K562 (cell line): Measurements from ENCODE around the gene GAPDH. TPM values are rescaled to one million over a fixed set of nuclear protein-coding genes. Genes with fewer than 3 reads are reported as not detected.

Source experiments
- ETV5 ChIP-seq: sonication (generic); formaldehyde crosslinking; IDR thresholded peaks from 2 replicates; pipeline ENCODE4 v1.4.0; 2020; ENCODE audit warnings: low read depth, mild to moderate bottlenecking, missing genetic modification reagents
- FOXK1 ChIP-seq: sonication (generic); formaldehyde crosslinking; IDR thresholded peaks from 2 replicates; pipeline ENCODE4 v1.8.0; 2022; ENCODE audit warnings: missing genetic modification reagents, mild to moderate bottlenecking, borderline replicate concordance
- FOXP1 ChIP-seq: sonication (generic); formaldehyde crosslinking; IDR thresholded peaks from 2 replicates; pipeline ENCODE4 v1.8.0; 2022; ENCODE audit warnings: mild to moderate bottlenecking, missing genetic modification reagents
- HCFC1 ChIP-seq: IDR thresholded peaks from 2 replicates; pipeline ENCODE4 v1.6.1; 2012; ENCODE audit warnings: low read depth, low read length, improper control_type of control experiment
- MAFG ChIP-seq: fragments of 450-650 bp; conservative IDR thresholded peaks from 2 replicates; pipeline ENCODE4 v1.6.1; 2016; ENCODE audit warnings: missing genetic modification characterization, missing compliant biosample characterization
- NELFE ChIP-seq: IDR thresholded peaks from 2 replicates; pipeline ENCODE4 v1.6.1; 2011; ENCODE audit warnings: mild to moderate bottlenecking; ENCODE audit not compliant: insufficient read depth, insufficient read length
- POLR2A ChIP-seq: fragments of 450-650 bp; conservative IDR thresholded peaks from 2 replicates; pipeline ENCODE4 v1.6.1; 2016
- PURB ChIP-seq: sonication (generic); formaldehyde crosslinking; IDR thresholded peaks from 2 replicates; pipeline ENCODE4 v1.9.0; 2021; ENCODE audit warnings: low read depth, mild to moderate bottlenecking, missing genetic modification reagents
- TBL1XR1 ChIP-seq, 2 experiments: IDR thresholded peaks; 2 replicates each; pipeline ENCODE4 v1.6.1; 2012; ENCODE audit warnings: improper control_type of control experiment in 2 of 2, low read length in 2 of 2, mild to moderate bottlenecking in 1 of 2
- ZNF263 ChIP-seq: sonication (generic); formaldehyde crosslinking; IDR thresholded peaks from 2 replicates; pipeline ENCODE4 v1.8.0; 2022; ENCODE audit warnings: mild to moderate bottlenecking, missing genetic modification reagents, borderline replicate concordance
- ZNF41 ChIP-seq: fragments of 250-450 bp; sonication (Bioruptor Pico); conservative IDR thresholded peaks from 2 replicates; pipeline ENCODE4 v1.4.0; 2020; ENCODE audit warnings: mild to moderate bottlenecking
- polyA plus RNA-seq, 8 experiments: library from polyadenylated mRNA; depleted of rRNA in 4 of 8; stranded (reverse) in 5 of 8; unstranded in 3 of 8; fragments of >200 nt; fragmentation: Nextera tagmentation in 2 of 8; fragmentation: Illumina TruSeq in 1 of 8; extraction: Ambion mirVana in 2 of 8; extraction: Trizol in 1 of 8; gene quantifications; 2 replicates each; pipeline versions ENCODE4 v1.2.1 to v1.2.3, GENCODE V29; 2011 to 2014; ENCODE audit warnings: inconsistent platforms in 1 of 8, missing spikeins in 1 of 8
- total RNA-seq, 7 experiments: library from RNA; depleted of rRNA in 6 of 7; stranded (reverse); fragments of >200 nt in 6 of 7; fragmentation: Illumina TruSeq in 2 of 7; extraction: Trizol in 2 of 7; gene quantifications; 2 replicates each; pipeline versions ENCODE4 v1.2.1 to v1.2.3, GENCODE V29; 2011 to 2021; ENCODE audit warnings: low replicate concordance in 1 of 7
- TF ChIP-seq, protein P1 (sequence below): fragments of 450-650 bp; IDR thresholded peaks from 2 replicates; pipeline ENCODE4 v1.6.1; 2016; ENCODE audit warnings: borderline replicate concordance
- TF ChIP-seq, protein P2 (sequence below): fragments of 450-650 bp; IDR thresholded peaks from 2 replicates; pipeline ENCODE4 v1.7.1; 2018; ENCODE audit warnings: mild to moderate bottlenecking, low read depth; ENCODE audit not compliant: partially characterized antibody
- TF ChIP-seq, protein P3 (sequence below): sonication (generic); formaldehyde crosslinking; IDR thresholded peaks from 2 replicates; pipeline ENCODE4 v1.5.0; 2020; ENCODE audit warnings: missing genetic modification reagents
- TF ChIP-seq, protein P4 (sequence below), 2 experiments: fragments of 450-650 bp; conservative IDR thresholded peaks; 2 replicates each; pipeline ENCODE4 v1.6.1; 2017; ENCODE audit warnings: mild to moderate bottlenecking in 2 of 2, moderate library complexity in 2 of 2
- TF ChIP-seq, protein P5 (sequence below): sonication (generic); formaldehyde crosslinking; IDR thresholded peaks from 2 replicates; pipeline ENCODE4 v1.8.1; 2023; ENCODE audit warnings: mild to moderate bottlenecking, missing genetic modification reagents
- TF ChIP-seq, protein P6 (sequence below): fragments of 450-650 bp; IDR thresholded peaks from 2 replicates; pipeline ENCODE4 v1.6.1; 2016; ENCODE audit warnings: low read depth, mild to moderate bottlenecking, moderate library complexity

Gene GAPDH
- total and polyA plus RNA-seq, 9 of the 15 experiments (the other 6 are each of a cell fraction or from before 2014, with no cell fraction given) = 2,206 to 6,793 (median 4,217) TPM

DNA sequence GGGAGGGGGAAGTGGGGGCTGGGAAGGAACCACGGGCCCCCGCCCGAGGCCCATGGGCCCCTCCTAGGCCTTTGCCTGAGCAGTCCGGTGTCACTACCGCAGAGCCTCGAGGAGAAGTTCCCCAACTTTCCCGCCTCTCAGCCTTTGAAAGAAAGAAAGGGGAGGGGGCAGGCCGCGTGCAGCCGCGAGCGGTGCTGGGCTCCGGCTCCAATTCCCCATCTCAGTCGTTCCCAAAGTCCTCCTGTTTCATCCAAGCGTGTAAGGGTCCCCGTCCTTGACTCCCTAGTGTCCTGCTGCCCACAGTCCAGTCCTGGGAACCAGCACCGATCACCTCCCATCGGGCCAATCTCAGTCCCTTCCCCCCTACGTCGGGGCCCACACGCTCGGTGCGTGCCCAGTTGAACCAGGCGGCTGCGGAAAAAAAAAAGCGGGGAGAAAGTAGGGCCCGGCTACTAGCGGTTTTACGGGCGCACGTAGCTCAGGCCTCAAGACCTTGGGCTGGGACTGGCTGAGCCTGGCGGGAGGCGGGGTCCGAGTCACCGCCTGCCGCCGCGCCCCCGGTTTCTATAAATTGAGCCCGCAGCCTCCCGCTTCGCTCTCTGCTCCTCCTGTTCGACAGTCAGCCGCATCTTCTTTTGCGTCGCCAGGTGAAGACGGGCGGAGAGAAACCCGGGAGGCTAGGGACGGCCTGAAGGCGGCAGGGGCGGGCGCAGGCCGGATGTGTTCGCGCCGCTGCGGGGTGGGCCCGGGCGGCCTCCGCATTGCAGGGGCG, at the start of gene GAPDH (continued):
- TF ChIP-seq, protein P1, sequence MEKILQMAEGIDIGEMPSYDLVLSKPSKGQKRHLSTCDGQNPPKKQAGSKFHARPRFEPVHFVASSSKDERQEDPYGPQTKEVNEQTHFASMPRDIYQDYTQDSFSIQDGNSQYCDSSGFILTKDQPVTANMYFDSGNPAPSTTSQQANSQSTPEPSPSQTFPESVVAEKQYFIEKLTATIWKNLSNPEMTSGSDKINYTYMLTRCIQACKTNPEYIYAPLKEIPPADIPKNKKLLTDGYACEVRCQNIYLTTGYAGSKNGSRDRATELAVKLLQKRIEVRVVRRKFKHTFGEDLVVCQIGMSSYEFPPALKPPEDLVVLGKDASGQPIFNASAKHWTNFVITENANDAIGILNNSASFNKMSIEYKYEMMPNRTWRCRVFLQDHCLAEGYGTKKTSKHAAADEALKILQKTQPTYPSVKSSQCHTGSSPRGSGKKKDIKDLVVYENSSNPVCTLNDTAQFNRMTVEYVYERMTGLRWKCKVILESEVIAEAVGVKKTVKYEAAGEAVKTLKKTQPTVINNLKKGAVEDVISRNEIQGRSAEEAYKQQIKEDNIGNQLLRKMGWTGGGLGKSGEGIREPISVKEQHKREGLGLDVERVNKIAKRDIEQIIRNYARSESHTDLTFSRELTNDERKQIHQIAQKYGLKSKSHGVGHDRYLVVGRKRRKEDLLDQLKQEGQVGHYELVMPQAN = peak; percentile 20; the same call in 1 of the 2 replicates
- TF ChIP-seq PURB (CRISPR knock-in tag) (no peak), ZNF41 (CRISPR knock-in tag) (no peak), FOXK1 (peak; percentile 88; the same call in 1 of the 2 replicates), ZNF263 (peak; percentile 72), POLR2A (peak; percentile 99), TBL1XR1 (IDR thresholded peaks at IDR 0.05; ENCODE audit: low read length in 2 of 2) (peak in 1 of 2 experiments; percentile 23; a peak in 1 of 4 replicates), ETV5 (CRISPR knock-in tag) (peak; percentile 81), FOXP1 (CRISPR knock-in tag) (peak; percentile 98), NELFE (peak; percentile 43), HCFC1 (peak; percentile 8; the same call in 1 of the 2 replicates), MAFG (tag) (no peak)
- TF ChIP-seq, protein P2, sequence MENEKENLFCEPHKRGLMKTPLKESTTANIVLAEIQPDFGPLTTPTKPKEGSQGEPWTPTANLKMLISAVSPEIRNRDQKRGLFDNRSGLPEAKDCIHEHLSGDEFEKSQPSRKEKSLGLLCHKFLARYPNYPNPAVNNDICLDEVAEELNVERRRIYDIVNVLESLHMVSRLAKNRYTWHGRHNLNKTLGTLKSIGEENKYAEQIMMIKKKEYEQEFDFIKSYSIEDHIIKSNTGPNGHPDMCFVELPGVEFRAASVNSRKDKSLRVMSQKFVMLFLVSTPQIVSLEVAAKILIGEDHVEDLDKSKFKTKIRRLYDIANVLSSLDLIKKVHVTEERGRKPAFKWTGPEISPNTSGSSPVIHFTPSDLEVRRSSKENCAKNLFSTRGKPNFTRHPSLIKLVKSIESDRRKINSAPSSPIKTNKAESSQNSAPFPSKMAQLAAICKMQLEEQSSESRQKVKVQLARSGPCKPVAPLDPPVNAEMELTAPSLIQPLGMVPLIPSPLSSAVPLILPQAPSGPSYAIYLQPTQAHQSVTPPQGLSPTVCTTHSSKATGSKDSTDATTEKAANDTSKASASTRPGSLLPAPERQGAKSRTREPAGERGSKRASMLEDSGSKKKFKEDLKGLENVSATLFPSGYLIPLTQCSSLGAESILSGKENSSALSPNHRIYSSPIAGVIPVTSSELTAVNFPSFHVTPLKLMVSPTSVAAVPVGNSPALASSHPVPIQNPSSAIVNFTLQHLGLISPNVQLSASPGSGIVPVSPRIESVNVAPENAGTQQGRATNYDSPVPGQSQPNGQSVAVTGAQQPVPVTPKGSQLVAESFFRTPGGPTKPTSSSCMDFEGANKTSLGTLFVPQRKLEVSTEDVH = peak; percentile 74
- TF ChIP-seq, protein P3, sequence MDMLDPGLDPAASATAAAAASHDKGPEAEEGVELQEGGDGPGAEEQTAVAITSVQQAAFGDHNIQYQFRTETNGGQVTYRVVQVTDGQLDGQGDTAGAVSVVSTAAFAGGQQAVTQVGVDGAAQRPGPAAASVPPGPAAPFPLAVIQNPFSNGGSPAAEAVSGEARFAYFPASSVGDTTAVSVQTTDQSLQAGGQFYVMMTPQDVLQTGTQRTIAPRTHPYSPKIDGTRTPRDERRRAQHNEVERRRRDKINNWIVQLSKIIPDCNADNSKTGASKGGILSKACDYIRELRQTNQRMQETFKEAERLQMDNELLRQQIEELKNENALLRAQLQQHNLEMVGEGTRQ = 0 out of 2 replicates have a peak, but pooled peaks have one; percentile 1
- TF ChIP-seq, protein P4, sequence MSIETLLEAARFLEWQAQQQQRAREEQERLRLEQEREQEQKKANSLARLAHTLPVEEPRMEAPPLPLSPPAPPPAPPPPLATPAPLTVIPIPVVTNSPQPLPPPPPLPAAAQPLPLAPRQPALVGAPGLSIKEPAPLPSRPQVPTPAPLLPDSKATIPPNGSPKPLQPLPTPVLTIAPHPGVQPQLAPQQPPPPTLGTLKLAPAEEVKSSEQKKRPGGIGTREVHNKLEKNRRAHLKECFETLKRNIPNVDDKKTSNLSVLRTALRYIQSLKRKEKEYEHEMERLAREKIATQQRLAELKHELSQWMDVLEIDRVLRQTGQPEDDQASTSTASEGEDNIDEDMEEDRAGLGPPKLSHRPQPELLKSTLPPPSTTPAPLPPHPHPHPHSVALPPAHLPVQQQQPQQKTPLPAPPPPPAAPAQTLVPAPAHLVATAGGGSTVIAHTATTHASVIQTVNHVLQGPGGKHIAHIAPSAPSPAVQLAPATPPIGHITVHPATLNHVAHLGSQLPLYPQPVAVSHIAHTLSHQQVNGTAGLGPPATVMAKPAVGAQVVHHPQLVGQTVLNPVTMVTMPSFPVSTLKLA (conservative IDR thresholded peaks at IDR 0.05) = peak; percentile 72 to 87; a peak in 2 of 4 replicates
- TF ChIP-seq, protein P5, sequence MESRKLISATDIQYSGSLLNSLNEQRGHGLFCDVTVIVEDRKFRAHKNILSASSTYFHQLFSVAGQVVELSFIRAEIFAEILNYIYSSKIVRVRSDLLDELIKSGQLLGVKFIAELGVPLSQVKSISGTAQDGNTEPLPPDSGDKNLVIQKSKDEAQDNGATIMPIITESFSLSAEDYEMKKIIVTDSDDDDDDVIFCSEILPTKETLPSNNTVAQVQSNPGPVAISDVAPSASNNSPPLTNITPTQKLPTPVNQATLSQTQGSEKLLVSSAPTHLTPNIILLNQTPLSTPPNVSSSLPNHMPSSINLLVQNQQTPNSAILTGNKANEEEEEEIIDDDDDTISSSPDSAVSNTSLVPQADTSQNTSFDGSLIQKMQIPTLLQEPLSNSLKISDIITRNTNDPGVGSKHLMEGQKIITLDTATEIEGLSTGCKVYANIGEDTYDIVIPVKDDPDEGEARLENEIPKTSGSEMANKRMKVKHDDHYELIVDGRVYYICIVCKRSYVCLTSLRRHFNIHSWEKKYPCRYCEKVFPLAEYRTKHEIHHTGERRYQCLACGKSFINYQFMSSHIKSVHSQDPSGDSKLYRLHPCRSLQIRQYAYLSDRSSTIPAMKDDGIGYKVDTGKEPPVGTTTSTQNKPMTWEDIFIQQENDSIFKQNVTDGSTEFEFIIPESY = peak; percentile 84
- TF ChIP-seq, protein P6, sequence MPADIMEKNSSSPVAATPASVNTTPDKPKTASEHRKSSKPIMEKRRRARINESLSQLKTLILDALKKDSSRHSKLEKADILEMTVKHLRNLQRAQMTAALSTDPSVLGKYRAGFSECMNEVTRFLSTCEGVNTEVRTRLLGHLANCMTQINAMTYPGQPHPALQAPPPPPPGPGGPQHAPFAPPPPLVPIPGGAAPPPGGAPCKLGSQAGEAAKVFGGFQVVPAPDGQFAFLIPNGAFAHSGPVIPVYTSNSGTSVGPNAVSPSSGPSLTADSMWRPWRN = peak; percentile 61
